OCI-LY1 (cell line): Measurements from ENCODE around the gene VRTN.
"Not testable (repeated sequence)": the region's sequence is repeated elsewhere in the genome, so short reads cannot be mapped to it uniquely, and the experiment has no call there.

ENCODE experiments used
- H2AFZ ChIP-seq: fragments of 200-600 bp; sonication (generic), shearing (Covaris generic); 2 replicates; pipeline ENCODE4 v1.6.0; 2014; ENCODE audit warnings: antibody characterized with exemption, mild to moderate bottlenecking, low read length
- H3F3A ChIP-seq: fragments of 200-600 bp; sonication (generic), shearing (Covaris generic); 2 replicates; pipeline ENCODE4 v1.6.0; 2014; ENCODE audit warnings: mild to moderate bottlenecking, antibody characterized with exemption, low read length, moderate library complexity; ENCODE audit not compliant: insufficient read depth
- H3K27ac ChIP-seq: fragments of 200-600 bp; sonication (generic); 2 replicates; pipeline ENCODE4 v1.5.1; 2014; ENCODE audit warnings: low read length, mixed run types, mild to moderate bottlenecking, low read depth; ENCODE audit not compliant: poor library complexity, severe bottlenecking
- H3K27me3 ChIP-seq: fragments of 200-600 bp; sonication (generic); 2 replicates; pipeline ENCODE4 v1.6.0; 2014; ENCODE audit warnings: antibody characterized with exemption, mild to moderate bottlenecking, low read length, moderate library complexity; ENCODE audit not compliant: insufficient read depth
- H3K36me3 ChIP-seq: fragments of 200-600 bp; sonication (generic); 2 replicates; pipeline ENCODE4 v1.6.1; 2014; ENCODE audit warnings: mild to moderate bottlenecking, antibody characterized with exemption, low read length, moderate library complexity, mixed read lengths; ENCODE audit not compliant: insufficient read depth
- H3K4me1 ChIP-seq: fragments of 200-600 bp; sonication (generic); 2 replicates; pipeline ENCODE4 v1.5.1; 2014; ENCODE audit warnings: mild to moderate bottlenecking, low read length, moderate library complexity; ENCODE audit not compliant: insufficient read depth, severe bottlenecking
- H3K4me2 ChIP-seq: fragments of 200-600 bp; sonication (generic), shearing (Covaris generic); 2 replicates; pipeline ENCODE4 v1.6.1; 2014; ENCODE audit warnings: low read length
- H3K4me3 ChIP-seq: fragments of 200-600 bp; sonication (generic); 2 replicates; pipeline ENCODE4 v1.5.1; 2014; ENCODE audit warnings: low read length, low read depth, mild to moderate bottlenecking, mixed read lengths; ENCODE audit not compliant: poor library complexity, severe bottlenecking
- H3K79me2 ChIP-seq: fragments of 200-600 bp; shearing (Covaris generic); 2 replicates; pipeline ENCODE4 v1.6.1; 2016; ENCODE audit warnings: mixed run types, low read length, mixed read lengths; ENCODE audit not compliant: insufficient read depth
- H3K9ac ChIP-seq: fragments of 200-600 bp; sonication (generic), shearing (Covaris generic); 2 replicates; pipeline ENCODE4 v1.6.1; 2014; ENCODE audit warnings: mild to moderate bottlenecking, low read length, mixed read lengths
- H3K9me2 ChIP-seq: fragments of 200-600 bp; sonication (generic), shearing (Covaris generic); 2 replicates; pipeline ENCODE4 v1.6.1; 2014; ENCODE audit warnings: low read depth, mild to moderate bottlenecking, low read length, mixed read lengths
- H3K9me3 ChIP-seq: fragments of 200-600 bp; shearing (Covaris generic); 2 replicates; pipeline ENCODE4 v1.6.1; 2014; ENCODE audit warnings: low read length, mixed read lengths
- H4K20me1 ChIP-seq: fragments of 200-600 bp; sonication (generic), shearing (Covaris generic); 2 replicates; pipeline ENCODE4 v1.6.0; 2016; ENCODE audit warnings: mild to moderate bottlenecking, low read length; ENCODE audit not compliant: insufficient read depth
- EZH2 ChIP-seq: fragments of 200-600 bp; sonication (generic), shearing (Covaris generic); IDR thresholded peaks from 2 replicates; pipeline ENCODE4 v1.8.0; 2017; ENCODE audit warnings: borderline replicate concordance, mixed run types, mild to moderate bottlenecking, antibody characterized with exemption, low read length, moderate library complexity, mixed read lengths
- TF ChIP-seq, protein P1 (sequence below): fragments of 200-600 bp; sonication (generic), shearing (Covaris generic); IDR thresholded peaks from 2 replicates; pipeline ENCODE4 v1.5.1; 2017; ENCODE audit warnings: mild to moderate bottlenecking, antibody characterized with exemption, low read length, moderate library complexity, mixed read lengths

The VRTN gene

DNA sequence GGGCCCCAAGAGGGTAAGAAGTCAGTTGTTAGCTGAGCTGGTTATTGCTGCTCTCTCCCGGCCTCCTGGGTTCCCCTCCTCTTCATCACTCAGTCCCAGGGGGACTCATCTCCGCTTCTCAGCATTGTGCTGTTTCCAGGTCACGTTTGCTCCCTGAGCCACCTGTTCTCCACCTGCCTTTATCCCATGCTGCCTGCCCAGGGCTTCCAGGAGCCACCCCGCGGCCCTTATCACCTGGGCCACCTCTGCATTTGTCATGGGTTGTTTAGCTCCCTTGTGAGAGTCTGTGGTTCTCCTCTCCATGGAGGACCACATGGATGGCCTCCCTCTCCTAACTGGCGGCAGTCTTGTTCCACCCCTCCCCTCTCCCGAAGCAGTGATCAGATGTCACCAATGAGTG, 41.7 kb downstream of the VRTN start:
- no peak overlapping the region for H3K4me3 ChIP-seq
- no peak overlapping the region for H2AFZ ChIP-seq
- TF ChIP-seq, protein P1, sequence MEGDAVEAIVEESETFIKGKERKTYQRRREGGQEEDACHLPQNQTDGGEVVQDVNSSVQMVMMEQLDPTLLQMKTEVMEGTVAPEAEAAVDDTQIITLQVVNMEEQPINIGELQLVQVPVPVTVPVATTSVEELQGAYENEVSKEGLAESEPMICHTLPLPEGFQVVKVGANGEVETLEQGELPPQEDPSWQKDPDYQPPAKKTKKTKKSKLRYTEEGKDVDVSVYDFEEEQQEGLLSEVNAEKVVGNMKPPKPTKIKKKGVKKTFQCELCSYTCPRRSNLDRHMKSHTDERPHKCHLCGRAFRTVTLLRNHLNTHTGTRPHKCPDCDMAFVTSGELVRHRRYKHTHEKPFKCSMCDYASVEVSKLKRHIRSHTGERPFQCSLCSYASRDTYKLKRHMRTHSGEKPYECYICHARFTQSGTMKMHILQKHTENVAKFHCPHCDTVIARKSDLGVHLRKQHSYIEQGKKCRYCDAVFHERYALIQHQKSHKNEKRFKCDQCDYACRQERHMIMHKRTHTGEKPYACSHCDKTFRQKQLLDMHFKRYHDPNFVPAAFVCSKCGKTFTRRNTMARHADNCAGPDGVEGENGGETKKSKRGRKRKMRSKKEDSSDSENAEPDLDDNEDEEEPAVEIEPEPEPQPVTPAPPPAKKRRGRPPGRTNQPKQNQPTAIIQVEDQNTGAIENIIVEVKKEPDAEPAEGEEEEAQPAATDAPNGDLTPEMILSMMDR, result no peak
- no peak for TF ChIP-seq EZH2
- no peaks in the 10 kb centered on the region for H3F3A ChIP-seq
- H3K4me1 ChIP-seq, result no peaks in the 10 kb centered on the region
- H3K79me2 ChIP-seq, result no peaks in the 10 kb centered on the region
- no peaks in the 10 kb centered on the region for H3K36me3 ChIP-seq
- H3K27me3 ChIP-seq, result no peaks in the 10 kb centered on the region
- no peak overlapping the region for H3K4me2 ChIP-seq
- H3K9me3 ChIP-seq, result no peaks in the 10 kb centered on the region
- H3K27ac ChIP-seq, result no peak overlapping the region
- no peak overlapping the region for H3K9ac ChIP-seq
- H3K9me2 ChIP-seq, result no peaks in the 10 kb centered on the region
- no peaks in the 10 kb centered on the region for H4K20me1 ChIP-seq

DNA sequence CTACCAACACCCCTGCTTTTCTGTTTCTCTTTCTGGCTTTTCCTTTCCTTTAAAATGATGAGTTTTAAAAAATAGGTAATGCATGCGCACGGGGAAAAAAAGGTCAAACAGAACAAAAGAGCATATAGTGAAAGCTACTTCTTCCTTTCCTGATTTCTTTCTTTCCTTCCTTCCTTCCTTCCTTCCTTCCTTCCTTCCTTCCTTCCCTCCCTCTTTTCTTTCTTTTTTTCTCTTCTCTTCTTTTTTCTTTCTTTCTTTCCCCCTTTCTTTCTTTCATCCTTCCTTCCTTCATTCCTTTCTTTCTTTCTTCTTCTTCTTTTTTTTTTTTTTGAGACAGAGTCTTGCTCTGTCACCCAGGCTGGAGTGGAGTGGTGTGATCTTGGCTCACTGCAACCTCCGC, 42.2 kb downstream of the VRTN start:
- H3K36me3 ChIP-seq, H3K27me3 ChIP-seq, H4K20me1 ChIP-seq, H3K27ac ChIP-seq, H3K4me3 ChIP-seq, H3K4me1 ChIP-seq, H3K9me2 ChIP-seq, H3K4me2 ChIP-seq, H3K79me2 ChIP-seq, H3K9me3 ChIP-seq, H3F3A ChIP-seq, H3K9ac ChIP-seq, H2AFZ ChIP-seq: not testable (repeated sequence)

DNA sequence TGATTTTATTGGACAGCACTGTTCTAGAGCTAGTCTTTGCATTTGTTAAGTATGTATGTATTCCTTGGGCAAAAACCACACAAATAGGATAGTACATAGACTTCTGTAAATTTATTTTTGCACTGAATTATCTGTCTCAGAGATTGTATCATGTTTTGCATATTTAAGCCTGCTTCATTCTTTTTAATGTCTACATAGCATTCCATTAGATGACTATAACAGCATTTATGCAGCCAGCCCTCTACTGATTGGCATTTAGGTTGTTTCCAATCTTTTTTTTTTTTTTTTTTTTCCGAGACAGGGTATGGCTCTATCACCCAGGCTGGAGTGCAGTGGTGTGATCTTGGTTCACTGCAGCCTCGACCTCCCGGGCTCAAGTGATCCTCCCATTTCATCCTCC, 43.2 kb downstream of the VRTN start:
- Histone ChIP-seq H2AFZ (no peak overlapping the region), H3K27me3 (no peaks in the 10 kb centered on the region), H3K9ac (no peak overlapping the region), H3K9me2 (no peaks in the 10 kb centered on the region), H3K79me2 (no peaks in the 10 kb centered on the region), H3K4me1 (no peaks in the 10 kb centered on the region), H3K27ac (no peak overlapping the region), H4K20me1 (no peaks in the 10 kb centered on the region), H3F3A (no peaks in the 10 kb centered on the region), H3K9me3 (no peaks in the 10 kb centered on the region), H3K36me3 (no peaks in the 10 kb centered on the region), H3K4me3 (no peak overlapping the region), H3K4me2 (no peak overlapping the region)
- TF ChIP-seq EZH2, result no peak
- TF ChIP-seq, protein P1, result no peak

DNA sequence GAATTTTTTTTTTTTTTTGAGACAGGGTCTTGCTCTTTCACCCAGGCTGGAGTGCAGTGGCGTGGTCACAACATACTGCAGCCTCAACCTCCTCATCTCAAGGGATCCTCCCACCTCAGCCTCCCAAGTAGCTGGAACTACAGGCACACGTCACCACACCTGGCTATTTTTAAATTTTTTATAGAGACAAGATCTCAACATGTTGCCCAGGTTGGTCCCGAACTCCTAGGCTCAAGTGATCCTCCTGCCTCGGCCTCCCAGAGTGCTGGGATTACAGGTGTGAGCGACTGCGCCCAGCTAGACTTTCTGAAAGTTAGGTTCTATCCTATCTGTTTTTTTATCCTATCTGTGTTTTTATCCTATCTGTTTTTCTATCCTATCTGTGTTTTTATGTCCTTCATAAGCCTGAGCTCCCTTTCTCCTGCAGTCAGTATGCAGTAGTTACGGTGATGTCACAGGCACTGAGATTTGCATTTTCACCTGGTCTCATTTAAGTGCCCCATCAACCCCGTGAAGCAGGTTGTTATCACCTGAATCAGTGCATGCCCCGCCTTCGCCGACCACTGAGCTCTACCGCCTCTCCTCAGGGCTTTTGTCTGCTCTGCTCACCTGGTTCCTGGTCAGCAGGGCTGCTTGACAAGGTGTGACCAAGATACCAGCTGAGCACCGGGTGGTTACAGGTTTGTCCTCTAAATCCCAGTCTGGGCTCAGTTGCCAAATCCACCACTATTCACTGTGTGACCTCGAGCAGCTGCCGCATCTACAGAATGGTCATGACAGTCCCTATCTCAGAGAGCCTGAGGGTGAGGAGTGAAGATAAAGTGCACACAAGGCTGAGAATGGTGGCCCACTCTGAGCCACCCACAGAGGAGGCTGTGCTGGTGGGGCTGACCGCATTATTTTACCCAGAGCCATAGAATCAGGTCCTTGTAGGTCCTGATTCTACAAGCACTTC, 44.6 kb downstream of the VRTN start:
- Histone ChIP-seq H3K9me2 (no peaks in the 10 kb centered on the region), H3K9ac (no peak overlapping the region), H4K20me1 (no peaks in the 10 kb centered on the region), H3K27ac (no peak overlapping the region), H3K4me3 (no peak overlapping the region), H3K27me3 (no peaks in the 10 kb centered on the region), H3F3A (no peaks in the 10 kb centered on the region), H3K9me3 (no peaks in the 10 kb centered on the region), H3K36me3 (no peaks in the 10 kb centered on the region), H2AFZ (no peak overlapping the region), H3K79me2 (no peaks in the 10 kb centered on the region), H3K4me1 (no peaks in the 10 kb centered on the region), H3K4me2 (no peak overlapping the region)
- TF ChIP-seq, protein P1, result no peak
- no peak for TF ChIP-seq EZH2
